CD4-positive, alpha-beta T cell treated with Interleukin-21 for 1 hour (primary cell): ENCODE measurements around the gene IGFBP7.

Experiments used
- DNase-seq: peaks from one replicate; pipeline ENCODE4 v3.0.0-alpha.2; 2020

The IGFBP7 gene

GRCh38 chr4:57037982-57038604, 72.1 kb downstream of the IGFBP7 start:
- DNase-seq: no peak

- DNase-seq: no peak
Observed at GRCh38 chr4:57034520-57034919, 75.7 kb downstream of the IGFBP7 start.

- DNase-seq: no peak
Observed at GRCh38 chr4:57023104-57023503, 87.1 kb downstream of the IGFBP7 start.

- DNase-seq: no peak
Observed at GRCh38 chr4:57020467-57021101, 89.6 kb downstream of the IGFBP7 start.

- no peak for DNase-seq
Observed at GRCh38 chr4:57018980-57019379, 91.2 kb downstream of the IGFBP7 start.

GRCh38 chr4:57013543-57014120, 96.6 kb downstream of the IGFBP7 start:
- DNase-seq: no peak

- no peak for DNase-seq
Observed at GRCh38 chr4:56999751-57000150, 110.4 kb downstream of the IGFBP7 start.

GRCh38 chr4:56995525-56995924, 114.7 kb downstream of the IGFBP7 start:
- no peak for DNase-seq

GRCh38 chr4:56990109-56990905, 119.9 kb downstream of the IGFBP7 start:
- DNase-seq: no peak

- DNase-seq: no peak
Observed at GRCh38 chr4:56986952-56987351, 123.2 kb downstream of the IGFBP7 start.

GRCh38 chr4:56986192-56986591, 124.0 kb downstream of the IGFBP7 start:
- no peak for DNase-seq

GRCh38 chr4:56981795-56982201, 128.4 kb downstream of the IGFBP7 start:
- DNase-seq: peak; percentile 26
